SU-DHL-6 (cell line): ENCODE results near the gene EXOC2.

Experiments used
- EZH2phosphoT487 ChIP-seq: fragments of 200-600 bp; sonication (generic), shearing (Covaris generic); conservative IDR thresholded peaks from 2 replicates; pipeline ENCODE4 v1.6.1; 2018; ENCODE audit warnings: mild to moderate bottlenecking, antibody characterized with exemption, low read length, moderate library complexity, mixed read lengths
- TF ChIP-seq, protein P1 (sequence below): fragments of 200-600 bp; sonication (generic); IDR thresholded peaks from one replicate; pipeline ENCODE4 v1.5.1; 2017; ENCODE audit warnings: antibody characterized with exemption, mild to moderate bottlenecking, low read length, moderate library complexity; ENCODE audit not compliant: insufficient read depth, poor library complexity, severe bottlenecking

DNA sequence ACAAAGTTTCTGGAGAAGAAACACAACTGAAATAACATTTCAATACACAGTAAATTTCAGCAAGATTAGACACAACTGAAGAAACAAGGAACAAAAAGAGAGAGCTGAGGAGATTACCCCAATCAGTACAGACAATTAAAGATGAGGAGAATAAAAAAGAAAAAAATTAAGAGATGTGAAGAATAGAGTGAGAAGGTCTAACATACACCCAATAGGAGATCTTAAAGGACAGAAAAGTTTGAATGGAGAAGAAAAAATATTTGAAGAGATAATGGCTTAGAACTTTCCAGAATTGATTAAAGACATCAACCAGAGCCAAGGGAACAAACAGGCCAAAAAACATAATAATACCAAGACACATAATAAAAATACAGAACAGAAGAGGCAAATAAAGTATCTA, 152.4 kb downstream of the EXOC2 start:
- TF ChIP-seq, protein P1, sequence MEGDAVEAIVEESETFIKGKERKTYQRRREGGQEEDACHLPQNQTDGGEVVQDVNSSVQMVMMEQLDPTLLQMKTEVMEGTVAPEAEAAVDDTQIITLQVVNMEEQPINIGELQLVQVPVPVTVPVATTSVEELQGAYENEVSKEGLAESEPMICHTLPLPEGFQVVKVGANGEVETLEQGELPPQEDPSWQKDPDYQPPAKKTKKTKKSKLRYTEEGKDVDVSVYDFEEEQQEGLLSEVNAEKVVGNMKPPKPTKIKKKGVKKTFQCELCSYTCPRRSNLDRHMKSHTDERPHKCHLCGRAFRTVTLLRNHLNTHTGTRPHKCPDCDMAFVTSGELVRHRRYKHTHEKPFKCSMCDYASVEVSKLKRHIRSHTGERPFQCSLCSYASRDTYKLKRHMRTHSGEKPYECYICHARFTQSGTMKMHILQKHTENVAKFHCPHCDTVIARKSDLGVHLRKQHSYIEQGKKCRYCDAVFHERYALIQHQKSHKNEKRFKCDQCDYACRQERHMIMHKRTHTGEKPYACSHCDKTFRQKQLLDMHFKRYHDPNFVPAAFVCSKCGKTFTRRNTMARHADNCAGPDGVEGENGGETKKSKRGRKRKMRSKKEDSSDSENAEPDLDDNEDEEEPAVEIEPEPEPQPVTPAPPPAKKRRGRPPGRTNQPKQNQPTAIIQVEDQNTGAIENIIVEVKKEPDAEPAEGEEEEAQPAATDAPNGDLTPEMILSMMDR = no peak
- TF ChIP-seq EZH2phosphoT487 = no peak
